Heart left ventricle (tissue), 13 donors: ENCODE data around the gene NFIA.

Experiments used
- POLR2A ChIP-seq, 2 donors: fragments of 450-650 bp; IDR thresholded peaks; one replicate each; pipeline ENCODE4 v1.6.1; 2017; ENCODE audit warnings: antibody characterized with exemption in 2 of 2, mild to moderate bottlenecking in 2 of 2, moderate library complexity in 2 of 2
- TF ChIP-seq, protein P1 (sequence below), 12 donors: fragments of 200-600 bp; sonication (generic) in 4 of 12; IDR thresholded peaks; one replicate each; pipeline versions ENCODE4 v1.5.0 to v1.8.0; 2018 to 2022; ENCODE audit warnings: antibody characterized with exemption in 12 of 12, mild to moderate bottlenecking in 5 of 12
- donor health status: ischemic (EF 13 %, LVEDD 7.1; RV severe dilation, severe dysfunction).
- donor health status: DM: no; HTN: yes; CAD: no.
- donor health status: DM: no; HTN: no; CAD: no.
- donor health status: ischemic (EF 25% LVEDD 6.9; RV normal size, moderate dysfunction).
- donor health status: ischemic (EF 25% LVEDD 5.7; RV mildly dilated, moderate dysfunction).
- donor health status: ischemic (EF 35%, LVEDD 5.7; RV mildly dilated, moderate dysfunction).
- donor health status: nonischemic (EF 11% LVEDD 7.7; RV severe dilation, severe dysfunction).
- donor health status: DM: yes; HTN: yes; CAD: no.
- donor health status: PGD.
- donor health status: ischemic (EF 29% LVEDD 5.4; RV normal size, mild dysfunction).
- donor health status: nonischemic (EF 23%, LVEDD 6.1; RV moderate dilation, normal function).

DNA sequence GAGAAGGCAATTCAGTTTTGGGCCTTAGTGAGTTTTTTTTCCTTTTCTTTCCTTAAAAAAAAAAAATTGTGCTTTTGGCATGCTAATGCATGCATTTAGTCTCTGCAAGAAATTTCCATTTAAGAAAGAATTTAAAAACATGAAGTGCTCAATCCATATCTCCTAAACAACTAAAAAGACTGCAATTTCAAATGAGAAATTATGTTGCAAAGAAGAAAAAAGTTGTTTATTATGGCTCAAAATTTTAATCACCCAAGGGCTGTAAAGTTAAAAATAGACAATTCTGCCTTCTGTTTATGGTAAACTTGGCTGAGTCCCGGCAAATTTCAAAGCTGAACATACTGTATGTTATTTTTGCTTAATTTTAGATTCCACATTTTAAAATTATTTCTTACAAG lies 59.7 kb downstream of the NFIA start:
- TF ChIP-seq, protein P1, sequence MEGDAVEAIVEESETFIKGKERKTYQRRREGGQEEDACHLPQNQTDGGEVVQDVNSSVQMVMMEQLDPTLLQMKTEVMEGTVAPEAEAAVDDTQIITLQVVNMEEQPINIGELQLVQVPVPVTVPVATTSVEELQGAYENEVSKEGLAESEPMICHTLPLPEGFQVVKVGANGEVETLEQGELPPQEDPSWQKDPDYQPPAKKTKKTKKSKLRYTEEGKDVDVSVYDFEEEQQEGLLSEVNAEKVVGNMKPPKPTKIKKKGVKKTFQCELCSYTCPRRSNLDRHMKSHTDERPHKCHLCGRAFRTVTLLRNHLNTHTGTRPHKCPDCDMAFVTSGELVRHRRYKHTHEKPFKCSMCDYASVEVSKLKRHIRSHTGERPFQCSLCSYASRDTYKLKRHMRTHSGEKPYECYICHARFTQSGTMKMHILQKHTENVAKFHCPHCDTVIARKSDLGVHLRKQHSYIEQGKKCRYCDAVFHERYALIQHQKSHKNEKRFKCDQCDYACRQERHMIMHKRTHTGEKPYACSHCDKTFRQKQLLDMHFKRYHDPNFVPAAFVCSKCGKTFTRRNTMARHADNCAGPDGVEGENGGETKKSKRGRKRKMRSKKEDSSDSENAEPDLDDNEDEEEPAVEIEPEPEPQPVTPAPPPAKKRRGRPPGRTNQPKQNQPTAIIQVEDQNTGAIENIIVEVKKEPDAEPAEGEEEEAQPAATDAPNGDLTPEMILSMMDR (IDR thresholded peaks at IDR 0.05) = no peak
- no peak for TF ChIP-seq POLR2A (IDR thresholded peaks at IDR 0.05)
